GM19397 (cell line): Measurements from ENCODE around the gene MFSD6.
"Not testable (repeated sequence)": the region's sequence is repeated elsewhere in the genome, so short reads cannot be mapped to it uniquely, and the experiment has no call there.

Experiments used
- ATAC-seq: cut with Tn5 transposase; IDR thresholded peaks from one replicate; pipeline ENCODE4 v1.9.1; 2021; ENCODE audit warnings: mild to moderate bottlenecking, moderate library complexity; ENCODE audit not compliant: unreplicated experiment

The MFSD6 gene

DNA sequence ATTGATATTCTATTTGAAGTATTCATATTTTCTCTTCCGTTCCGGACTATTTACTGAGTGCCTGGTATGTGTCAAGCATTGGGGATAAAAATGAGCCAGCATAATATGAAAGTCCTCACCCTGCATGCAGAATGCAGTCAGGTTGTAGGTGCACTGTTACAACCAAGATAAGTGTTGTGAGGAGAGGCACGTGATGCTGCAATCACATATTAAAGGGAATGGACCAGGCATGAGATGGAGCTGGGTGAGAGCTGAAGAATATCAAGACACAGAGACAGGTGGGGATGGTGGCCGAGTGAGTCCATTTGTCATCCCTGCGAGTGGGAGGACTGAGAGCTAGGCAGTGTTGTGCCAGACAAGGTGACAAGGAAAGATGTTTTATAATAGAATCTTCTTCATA is 52.3 kb downstream of the MFSD6 start:
- ATAC-seq: no peak

DNA sequence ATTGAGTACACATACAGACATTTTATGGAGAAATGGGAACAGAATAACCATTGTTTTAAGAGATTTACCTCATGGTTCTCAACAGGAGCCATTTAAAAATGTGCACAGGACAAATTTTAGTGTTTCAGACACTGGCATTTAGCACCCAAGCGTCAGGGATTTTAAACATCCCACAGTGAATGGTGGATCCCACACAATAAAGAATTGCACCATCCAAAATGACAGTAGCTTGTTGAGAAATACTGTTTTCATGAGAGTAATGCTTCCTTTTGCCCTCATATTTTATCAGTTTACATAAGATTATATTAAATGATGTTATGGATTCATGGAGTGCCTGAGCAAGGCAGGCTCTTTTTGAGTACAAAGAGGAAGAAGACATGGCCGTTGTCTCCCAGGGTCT is 54.0 kb downstream of the MFSD6 start:
- ATAC-seq: no peak

- no peak for ATAC-seq
Observed at GRCh38 chr2:190462611-190463010, 54.5 kb downstream of the MFSD6 start.

DNA sequence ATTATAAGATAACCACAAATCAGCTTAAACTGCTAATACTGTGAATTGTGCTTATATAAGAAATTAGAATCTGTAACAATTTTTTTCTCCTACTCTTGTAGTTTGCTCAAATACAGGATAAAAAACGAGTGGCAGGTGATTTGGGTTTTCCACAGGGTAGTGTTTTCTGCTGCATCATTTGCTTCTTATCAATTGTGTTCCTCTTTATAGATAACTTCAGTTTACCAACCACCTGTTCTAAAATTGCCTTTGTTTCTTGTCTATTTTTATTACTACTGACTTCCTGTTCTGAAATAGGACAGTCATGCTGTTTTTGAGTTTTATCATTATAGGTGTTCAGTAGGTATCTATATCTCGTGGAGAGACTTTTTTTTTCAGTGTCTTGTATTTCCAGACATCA is 56.9 kb downstream of the MFSD6 start:
- peak; percentile 44 for ATAC-seq

DNA sequence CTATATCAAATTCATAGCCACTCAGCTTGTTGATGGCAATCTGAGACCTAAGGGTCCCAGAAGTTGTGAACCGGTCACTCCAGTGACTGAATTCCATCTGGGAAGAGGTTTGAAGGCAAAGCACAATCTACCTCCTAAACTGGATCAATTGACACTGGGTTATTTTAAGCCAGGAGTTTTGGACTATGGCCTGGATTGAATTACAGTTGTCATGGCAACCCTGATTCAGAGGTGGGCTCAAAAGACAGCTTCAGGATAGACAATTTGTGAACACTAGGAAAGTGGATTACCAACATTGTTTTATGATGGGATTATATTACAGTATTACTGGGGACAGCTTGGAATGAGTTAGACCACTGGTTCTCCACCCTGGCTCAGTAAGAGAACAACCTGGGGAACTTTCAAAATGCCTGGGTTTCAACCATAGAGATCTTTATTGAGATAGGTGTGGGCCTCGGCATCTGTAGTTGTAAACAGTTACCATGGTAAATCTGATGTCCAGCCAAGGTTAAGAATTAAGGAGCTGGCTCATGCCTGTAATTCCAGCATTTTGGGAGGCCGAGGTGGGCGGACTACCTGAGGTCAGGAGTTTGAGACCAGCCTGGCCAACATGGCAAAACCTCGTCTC is 58.8 kb downstream of the MFSD6 start:
- ATAC-seq: no peak

- peak; percentile 43 for ATAC-seq
Observed at GRCh38 chr2:190467575-190468083, 59.5 kb downstream of the MFSD6 start.

DNA sequence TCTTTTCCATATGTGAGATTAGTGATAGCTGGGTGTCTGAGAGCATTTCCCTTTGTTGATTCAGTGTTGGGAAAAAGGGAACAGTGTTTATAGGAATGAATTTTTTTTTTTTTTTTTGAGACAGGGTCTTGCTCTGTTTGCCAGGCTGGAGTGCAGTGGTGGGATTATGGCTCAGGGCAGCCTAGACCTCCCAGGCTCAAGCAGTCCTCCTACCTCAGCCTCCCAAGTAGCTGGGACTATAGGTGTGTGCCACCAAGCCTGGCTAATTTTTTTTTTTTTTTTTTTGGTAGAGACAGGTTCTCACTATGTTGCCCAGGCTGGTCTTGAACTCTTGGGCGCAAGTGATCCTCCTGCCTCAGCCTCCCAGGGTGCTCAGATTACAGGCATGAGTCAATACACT is 60.2 kb downstream of the MFSD6 start:
- not testable (repeated sequence) for ATAC-seq

DNA sequence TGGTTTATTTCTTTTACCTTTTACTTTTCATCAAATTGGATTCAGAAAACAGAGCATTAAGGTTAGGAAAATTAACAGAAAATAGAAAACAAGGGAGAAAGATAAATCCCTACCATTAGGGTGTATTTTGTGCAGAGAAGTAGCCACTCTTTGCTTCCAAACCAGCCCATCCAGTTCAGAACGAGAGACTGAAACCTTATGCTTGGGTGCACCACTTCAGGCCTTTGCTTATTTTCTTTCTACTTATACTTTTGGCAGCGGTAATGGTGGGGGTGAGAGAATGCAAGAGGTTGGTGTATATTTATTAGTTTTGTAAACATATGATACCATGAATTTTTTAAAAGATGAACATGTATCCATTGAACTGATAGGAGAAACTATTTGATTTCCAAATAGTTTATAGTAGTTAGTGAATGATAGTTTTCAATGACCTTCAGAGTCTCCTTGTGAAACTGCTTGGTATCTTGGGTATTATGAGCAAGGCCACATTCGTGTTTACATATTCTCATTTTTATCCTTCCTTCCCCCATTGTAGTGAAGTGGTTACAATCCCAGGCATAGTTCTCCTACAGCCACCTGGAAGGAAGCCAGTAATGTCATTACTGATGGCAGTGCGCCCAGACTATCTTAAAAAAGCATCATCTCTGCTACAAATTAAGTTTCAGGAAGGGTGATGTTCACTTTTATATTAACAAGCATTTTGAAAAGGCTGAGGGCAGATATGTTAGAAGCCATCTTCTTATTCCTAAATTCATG is 60.8 kb downstream of the MFSD6 start:
- ATAC-seq: peak; percentile 55

DNA sequence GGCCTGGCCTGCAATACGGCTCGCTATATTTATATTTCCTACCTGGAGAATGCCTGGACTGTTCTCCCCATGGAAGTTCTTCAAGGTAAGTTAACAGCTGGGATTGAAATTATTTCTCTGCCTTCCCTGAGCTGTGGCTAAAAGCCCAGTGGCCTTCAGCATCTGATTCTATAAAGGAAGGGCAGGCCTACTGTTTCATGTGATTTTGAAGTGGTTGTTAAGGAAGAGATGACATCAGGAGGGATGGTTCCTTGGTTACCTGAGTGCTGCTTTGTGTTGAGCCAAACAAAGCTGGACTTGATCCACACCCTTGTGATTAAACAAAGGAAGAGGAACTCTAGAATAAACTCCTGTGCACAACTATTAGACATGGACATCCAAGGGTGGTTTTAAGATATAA is 61.6 kb downstream of the MFSD6 start:
- ATAC-seq: no peak

GRCh38 chr2:190470256-190470826 is 62.2 kb downstream of the MFSD6 start:
- ATAC-seq: no peak

- ATAC-seq: no peak
Observed at GRCh38 chr2:190477661-190478454, 69.7 kb downstream of the MFSD6 start.

DNA sequence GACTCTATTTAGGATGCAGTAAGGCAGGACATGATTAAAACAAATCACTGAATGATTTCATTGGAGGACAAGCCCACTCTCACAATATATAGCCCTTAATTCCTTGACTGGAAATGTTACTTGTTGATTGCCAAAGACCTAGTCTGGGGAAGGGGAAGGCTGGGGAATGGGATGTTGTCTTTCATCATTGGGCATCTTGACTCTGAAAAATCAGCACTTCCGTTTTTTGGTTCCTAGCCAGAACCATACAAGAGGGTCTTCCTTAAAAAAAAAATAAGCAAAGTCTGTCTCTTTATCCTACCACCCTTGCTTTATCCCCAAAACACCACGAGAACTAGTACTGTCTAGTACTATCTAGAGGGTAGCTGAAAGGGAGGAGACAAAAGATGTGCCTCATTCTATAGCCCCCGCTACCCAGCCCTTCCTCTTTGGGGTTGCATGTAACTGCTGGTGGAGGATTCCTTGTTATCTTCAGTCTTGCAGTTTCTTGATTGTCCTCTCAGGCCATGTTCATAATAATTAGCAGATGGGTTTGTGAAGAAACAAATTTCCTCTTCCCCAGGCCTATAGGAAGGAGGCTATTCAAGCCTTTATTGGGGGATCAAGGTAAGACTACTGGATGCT is 70.5 kb downstream of the MFSD6 start:
- ATAC-seq: no peak

DNA sequence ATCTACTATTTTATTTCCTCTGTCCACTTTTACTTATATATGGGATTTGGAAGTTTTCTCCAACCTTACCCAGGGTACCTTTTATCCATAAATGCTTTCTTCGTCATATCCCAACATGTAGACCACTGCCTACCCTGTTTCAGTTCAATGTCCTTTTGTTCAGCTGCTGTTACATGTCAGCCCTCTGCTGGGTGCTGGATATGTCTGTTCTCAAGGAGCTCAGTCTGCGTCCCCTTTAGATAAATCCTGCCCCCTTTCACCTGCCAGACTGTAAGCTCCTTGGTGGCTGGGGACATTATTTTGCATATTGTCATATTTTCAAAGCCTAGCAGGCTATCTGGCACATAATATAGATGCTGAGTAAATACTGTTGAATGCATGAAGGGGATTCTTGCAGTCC is 73.2 kb downstream of the MFSD6 start:
- ATAC-seq: no peak

- no peak for ATAC-seq
Observed at GRCh38 chr2:190482451-190482850, 74.3 kb downstream of the MFSD6 start.

DNA sequence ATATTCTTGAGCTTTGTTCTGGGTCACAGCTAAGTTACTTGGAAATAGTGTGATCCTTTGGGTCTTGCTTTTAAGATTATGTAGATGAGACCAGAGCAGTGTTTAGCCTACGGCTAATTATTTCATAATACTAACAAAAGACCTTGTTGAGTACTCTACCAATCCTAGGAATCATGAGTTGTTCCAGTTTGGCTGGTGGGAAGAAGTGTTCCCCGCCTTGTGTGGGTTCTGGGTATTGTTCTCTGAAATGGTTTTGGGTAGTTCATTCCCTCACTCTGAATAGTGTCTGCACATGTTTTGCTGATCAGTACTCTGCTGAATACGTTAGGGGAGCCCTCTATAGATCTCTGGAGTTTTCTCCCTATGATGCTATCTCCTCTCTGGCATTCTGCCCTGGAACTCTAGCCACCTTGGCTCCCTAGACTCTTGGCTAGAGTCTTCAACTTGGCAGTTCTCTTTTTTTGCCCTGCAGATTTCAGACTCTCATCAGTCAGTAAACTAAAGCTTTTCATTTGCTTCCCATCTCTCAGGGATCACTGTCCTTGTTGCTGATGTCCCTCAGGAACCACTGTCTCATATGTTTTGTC is 78.0 kb downstream of the MFSD6 start:
- ATAC-seq: no peak

- ATAC-seq: no peak
Observed at GRCh38 chr2:190488516-190489233, 80.5 kb downstream of the MFSD6 start.

DNA sequence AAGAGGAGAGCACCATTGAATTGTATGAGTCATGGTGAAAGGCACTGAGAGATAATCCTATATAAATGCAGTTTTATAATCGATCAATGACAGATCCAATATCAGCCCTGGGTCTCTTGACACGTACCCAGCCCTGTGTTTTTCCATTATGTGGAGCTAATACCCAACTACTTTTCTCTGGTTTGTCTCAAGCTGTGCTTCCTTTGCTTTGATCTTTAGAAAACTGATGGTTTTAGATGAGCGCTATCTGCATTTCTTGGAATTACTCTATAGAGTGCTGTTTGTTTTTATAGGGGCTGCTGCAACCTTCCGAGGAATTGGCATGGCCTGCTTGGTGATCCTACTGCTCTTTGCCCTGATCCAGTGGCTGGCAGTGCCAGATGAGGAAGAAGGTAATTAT is 81.3 kb downstream of the MFSD6 start:
- no peak for ATAC-seq

DNA sequence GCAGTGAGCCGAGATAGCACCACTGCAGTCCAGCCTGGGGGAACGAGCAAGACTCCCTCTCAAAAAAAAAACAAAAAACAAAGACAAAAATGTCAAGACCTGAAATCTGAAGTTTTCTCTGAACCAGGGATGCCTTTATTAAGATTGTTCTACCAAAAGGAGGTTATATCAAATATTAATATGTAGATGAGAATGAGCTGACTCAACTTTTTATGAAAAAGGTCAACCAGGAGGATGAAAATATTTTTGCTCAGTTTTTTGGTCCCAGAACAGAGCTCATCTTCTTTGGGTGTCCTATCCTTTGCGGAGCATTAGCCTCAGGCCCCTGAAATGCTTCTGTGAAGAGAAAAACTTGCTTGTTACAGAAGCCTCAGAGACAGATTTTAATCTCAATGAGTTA is 82.3 kb downstream of the MFSD6 start:
- ATAC-seq: no peak

GRCh38 chr2:190493095-190493494 is 84.9 kb downstream of the MFSD6 start:
- no peak for ATAC-seq
